NCI-H524 (cell line): ENCODE measurements around the gene IBA57.

Source experiments
- DNase-seq, 2 experiments: peaks; one replicate each; lab custom pipeline; 2025; lab: John Stamatoyannopoulos, UW

The IBA57 gene

DNA sequence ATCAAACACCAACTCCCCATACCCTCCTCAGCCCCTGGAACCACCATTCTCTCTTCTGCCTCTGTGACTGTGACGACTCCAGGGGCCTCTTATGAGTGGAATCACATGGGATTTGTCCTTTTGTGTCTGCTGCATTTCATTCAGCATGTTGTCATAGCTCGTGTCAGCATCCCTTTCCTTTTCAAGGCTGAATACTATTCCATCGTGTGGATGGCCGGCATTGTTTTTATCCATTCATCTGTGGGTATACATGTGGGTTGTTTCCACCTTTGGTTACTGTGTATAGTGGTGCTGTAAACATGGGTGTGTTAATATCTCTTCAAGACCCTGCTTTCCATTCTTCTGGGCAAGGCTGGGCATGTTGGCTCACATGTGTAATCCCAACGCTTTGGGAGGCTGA is 25.2 kb downstream of the IBA57 start:
- DNase-seq, result no peak

DNA sequence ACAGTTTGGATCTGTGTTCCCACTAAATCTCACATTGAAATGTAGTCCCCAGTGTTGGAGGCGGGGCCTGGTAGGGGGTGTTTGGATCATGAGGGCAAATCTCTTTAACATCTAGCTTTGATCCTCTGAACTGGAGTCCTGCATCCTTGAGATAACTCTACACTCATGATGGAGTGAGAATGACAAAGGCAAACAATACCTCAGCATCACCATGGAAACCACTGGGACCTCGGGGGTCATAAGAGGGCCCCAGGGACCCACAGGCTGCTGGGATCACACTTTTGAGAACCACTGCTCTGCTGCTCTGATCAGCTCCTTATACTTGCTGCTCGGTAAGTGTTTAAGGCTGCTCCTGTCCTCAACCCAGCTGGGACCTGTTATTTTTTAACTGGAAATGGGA is 28.8 kb downstream of the IBA57 start:
- DNase-seq, result peak; percentile 9 to 22

DNA sequence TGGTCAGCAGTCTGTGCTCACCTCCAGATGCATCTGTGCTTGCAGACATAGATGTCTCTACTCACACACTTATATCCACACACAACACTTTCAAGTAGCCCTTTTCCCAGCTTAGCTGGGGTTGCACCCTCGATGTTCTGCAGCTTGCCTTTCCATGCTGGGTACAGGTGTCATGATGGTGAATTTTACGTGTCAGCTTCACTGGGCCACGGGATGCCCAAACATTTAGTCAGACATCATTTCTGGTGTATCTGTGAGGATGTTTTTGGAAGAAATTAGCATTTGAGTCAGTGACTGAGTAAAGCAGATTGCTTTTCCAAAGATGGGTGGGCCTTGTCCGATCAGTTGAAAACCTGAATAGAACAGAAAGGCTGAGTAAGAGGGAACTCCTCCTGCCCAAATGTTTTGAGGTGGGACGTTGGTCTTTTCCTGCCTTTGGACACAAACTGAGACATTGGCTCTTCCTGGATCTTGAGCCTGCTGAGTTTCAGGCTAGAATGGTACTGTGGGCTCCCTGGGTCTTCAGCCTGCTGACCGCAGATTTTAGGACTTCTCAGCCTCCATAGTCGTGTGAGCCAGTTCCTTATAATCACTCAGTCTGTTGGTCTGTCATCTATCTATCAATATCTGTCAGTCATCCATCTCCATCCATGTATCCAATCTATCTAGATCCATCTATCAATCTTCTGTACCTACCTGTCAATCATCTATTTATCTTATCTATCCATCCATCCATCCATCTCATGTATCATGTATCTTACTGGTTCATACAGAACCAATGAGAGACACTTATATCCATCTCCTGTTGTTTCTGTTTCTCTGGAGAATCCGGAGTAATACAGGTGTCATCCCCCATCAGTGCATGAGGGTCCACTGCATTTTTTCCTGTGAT is 29.6 kb downstream of the IBA57 start:
- no peak for DNase-seq

DNA sequence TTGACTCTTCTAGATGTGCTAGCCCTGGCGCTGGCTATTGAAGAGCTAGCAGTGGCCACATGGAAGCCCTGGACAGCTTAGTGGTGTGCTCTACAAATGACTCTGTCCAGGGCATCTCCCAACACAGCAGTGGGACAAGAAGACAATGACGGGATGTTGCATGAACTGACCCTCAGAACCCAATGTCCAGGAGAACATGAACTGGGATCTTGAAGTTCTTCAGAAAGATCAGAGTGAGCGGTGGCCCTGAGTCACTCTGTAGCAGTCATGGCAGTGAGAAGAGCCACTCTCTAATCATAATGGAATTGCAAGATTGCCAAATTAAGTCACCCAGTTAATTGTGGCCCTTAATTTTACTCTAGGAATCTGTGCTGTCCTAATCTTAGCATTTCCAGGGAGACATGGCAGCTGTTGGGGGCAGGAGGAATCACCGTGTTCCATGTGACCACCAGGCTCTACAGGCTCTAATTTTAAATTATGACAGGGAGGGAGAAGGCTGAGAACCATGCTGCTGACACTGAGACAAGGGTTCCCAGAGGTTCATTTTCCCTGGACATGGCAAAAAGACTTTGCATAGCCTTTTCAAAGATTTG is 32.0 kb downstream of the IBA57 start:
- DNase-seq, result no peak

DNA sequence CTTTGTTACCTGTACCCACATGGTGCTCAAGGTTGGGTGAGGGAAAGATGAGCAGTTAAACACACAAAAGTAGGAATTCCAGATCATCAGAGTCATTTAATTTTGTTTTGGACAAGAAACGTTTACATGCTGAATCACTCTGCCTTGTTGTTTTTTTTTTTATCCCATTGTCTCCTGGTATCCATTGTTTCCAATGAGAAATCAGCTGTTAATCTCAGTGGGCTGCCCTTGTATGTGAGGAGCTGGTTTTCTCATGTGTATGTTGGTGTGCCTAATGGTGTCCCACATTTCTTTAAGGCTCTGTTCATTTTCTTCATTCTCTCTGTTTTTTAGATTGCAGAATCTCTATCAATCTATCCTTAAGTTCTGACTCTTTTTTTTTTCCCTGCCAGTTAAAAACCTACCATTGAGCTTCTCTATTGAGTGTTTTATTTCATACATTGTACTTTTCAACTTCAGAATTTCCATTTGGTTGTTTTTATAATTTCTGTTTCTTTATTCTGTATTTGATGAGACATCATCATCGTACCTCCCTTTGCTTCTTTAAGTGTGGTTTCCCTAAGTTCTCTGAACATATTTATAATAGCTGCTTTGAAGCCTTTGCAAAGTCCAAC is 33.5 kb downstream of the IBA57 start:
- no peak for DNase-seq

DNA sequence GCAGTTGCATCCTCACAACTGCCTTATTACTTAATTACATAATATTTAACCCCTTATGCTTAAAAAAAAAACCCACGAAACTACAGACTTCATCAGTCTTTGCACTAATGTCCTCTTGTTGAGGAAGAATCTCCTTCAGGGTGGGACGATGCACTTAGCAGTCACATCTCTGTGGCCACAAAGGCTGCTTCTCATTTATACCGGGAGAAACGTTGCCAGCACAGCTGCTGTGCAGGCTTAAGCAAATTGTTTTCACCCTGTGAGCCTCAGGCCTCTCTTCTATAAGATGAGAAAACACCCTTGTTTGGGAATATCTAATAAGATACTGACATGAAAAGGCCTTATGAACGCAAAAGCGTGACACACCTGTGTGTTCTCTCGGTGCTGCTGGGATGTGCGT is 39.4 kb downstream of the IBA57 start:
- DNase-seq, result no peak

DNA sequence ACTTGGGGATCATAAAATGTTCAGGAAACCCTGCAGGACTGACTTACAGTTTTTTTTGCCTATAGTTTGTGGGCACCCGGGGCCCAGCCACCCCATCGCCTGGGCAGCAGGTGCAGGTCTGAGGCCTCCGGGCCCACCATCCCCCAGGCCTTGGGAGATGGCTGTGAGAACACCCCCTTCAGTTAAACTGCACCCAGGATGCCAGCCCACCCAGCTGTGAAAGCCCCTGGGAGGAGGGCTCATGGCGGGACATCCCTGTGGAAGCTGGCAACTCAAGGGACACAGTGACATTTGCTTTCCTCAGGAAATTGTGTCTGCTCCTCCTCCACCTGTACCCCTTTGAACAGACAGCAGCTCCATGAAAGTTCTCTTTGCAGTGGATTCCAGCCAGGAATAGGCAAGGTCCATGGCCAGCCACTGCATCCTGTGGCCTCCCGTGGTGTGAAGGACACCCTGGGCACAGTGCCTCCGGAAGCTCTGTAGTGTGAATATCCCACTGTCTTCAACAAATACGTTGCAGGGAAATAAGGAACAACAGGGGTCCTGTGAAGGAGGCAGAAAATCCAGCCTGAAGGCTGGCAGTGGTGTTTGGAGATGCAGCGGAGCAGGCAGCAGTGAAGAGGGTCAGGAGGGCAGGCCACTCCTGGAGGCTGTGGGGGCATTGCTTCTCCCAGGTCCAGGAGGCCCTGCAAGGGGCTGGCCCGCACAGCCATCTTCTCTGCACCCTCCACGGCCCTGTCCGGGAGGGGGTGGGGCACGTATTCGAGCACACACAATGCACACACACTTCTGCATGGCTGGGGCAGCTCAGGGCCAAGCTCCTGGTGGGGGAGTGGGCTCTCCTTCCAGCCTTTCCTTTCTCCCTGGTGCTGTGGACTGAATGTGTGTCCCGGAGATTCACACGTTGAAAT is 40.2 kb downstream of the IBA57 start:
- no peak for DNase-seq

DNA sequence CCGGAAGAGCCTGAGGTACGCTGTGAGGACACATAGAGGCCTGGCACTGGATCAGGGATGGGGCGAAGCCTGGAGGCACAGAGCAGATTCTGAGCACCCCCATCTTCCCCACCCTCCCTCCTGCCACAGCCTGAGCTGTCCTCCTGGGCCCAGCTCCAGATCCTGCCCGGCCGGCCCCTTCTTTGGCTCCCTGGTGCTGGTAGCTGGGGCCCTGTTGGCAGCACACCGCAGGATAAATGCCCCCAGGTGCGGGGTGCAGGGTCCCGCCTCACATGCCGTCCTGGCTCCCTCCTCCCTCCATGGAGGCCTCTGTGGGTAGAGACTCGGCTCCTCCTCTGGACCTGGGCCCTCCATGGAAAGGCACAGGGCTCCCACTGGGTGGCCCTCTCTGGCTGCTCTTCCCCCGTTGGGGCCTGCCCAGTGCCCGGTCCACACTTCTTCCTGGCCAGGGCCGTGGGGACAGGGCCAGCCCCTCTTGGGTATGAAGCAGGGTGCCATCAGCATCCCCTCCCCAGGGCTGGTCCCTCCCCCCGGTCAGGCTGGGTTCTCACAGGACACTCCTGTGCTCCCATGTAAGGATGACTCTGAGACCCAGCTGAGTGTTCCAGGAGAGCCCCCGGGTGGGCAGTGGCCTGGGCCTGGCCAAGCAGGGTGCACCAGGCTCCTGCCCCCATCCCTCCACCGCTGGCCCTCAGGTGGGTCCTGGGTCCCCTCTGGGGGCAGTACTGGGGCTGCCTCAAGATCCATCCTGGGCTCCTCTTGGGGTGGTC is 41.2 kb downstream of the IBA57 start:
- DNase-seq, result no peak

DNA sequence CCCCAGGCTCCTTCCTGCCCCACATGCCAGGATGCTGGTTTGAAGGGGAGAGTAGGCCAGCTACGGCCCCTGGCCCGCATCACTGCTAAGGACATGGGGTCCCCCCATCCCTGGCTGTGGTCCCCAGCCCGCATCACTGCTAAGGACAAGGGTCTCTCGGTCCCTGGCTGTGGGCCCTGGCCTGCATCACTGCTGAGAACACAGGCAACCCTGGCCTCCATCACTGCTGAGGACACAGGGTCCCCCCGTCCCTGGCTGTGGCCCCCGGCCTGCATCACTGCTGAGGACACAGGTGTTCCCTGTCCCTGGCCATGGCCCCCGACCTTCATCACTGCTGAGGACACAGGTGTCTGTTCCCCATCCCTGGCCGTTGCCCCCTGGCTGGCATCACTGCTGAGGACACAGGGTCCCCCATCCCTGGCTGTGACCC is 41.8 kb downstream of the IBA57 start:
- DNase-seq, result no peak

DNA sequence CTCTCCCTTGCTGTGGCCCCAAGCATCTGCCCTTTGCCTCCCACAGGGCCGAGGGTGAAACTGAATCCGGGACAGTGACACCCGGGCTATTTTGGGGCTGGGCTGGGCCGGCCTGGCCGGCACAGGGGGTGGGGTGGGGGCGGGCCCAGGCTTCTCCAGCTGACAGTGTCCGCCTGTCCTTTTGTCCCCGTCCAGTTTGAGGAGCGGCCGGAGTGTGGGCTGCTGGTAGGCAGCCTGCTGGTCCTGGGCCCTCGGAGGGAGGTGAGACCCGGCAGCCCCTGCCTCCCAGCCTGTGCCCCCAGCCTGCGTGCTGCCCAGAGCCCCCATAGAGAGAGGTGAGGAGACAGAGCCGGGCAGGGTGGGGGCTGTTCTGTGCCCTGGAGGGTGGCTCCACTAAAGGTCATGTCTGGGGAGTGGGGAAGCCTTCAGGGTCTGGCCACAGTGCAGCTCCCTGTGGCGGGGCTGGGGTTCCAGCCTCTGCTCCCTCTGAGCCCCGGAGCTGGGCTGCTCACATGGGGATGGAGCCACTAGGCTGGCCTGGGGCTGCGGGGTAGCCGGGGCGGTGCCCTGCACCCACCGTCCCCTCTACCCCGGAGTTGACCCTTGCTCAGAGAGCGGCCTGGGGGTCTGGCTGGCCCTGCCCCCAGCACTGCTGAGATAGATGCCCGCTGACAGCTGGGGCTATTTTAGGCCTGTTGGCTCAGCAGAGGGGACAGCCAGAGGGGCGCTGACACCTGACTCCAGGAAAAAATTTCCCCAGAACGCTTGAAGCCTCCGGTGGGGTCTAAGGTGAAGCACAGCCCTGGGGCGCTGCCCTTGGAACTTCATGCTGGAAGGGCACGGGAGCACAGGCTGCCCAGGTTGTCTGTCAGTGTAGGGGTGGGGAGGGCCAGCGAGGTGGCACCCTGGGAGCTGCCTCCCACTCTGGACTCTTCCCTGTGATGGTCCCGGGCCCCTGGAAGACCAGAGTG is 42.5 kb downstream of the IBA57 start, which contains the start of gene OBSCN:
TSS of gene OBSCN (plus strand) at position 194 of the 971 bp plus-strand sequence. CDS start 3,740 bp downstream, outside the sequence.
- no peak for DNase-seq

DNA sequence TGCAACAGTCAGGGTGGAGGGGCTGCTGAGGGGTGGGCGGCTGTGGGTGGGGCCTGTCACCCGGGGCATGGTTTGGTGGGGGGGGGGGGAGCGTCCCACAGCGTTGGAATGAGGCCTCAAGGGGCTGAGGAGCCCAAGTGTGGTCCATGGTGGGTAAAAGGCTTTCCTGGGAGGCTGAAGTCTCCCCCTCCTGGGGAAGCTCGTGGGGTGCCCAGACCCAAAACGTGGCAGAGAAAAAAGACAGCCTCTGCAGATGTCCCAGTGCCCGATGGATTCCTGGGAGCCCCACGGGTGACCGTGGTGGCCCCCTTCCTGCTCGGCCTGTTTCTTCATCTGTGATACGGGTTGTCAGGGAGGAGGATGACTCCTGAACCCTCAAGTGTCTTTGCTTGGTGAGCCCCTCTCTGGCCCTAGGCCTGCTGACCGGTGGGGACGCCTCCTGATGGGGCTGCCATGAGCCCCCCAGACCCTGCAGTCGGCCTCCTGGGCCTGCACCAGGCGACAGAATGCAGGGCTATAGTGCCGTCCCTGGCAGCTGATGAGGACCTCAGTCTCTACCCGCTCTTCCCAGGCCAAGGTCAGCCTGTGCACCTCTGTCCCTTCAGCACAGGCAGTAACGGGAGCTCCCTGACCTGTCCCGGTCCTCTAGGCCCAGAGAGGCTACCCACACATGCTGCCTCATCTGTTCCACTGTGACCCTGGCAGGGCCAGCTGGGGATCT is 43.4 kb downstream of the IBA57 start:
- no peak for DNase-seq

DNA sequence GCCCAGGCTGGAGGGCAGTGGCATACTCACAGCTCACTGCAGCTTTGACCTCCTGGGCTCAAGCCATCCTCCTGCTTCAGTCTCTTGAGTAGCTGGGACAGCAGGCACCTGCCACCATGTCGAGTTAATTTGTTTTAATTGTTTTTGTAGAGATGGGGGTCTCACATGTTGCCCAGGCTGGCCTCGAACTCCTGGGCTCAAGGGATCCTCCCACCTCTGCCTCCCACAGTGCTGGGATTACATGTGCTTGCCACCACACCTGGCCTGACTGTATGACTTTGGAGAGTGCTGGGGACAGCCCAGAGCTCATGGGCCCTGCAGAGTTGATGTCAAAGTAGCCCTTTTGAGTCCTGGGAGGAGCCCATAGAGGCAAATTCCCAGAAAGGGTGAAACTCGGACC is 44.1 kb downstream of the IBA57 start:
- no peak for DNase-seq

DNA sequence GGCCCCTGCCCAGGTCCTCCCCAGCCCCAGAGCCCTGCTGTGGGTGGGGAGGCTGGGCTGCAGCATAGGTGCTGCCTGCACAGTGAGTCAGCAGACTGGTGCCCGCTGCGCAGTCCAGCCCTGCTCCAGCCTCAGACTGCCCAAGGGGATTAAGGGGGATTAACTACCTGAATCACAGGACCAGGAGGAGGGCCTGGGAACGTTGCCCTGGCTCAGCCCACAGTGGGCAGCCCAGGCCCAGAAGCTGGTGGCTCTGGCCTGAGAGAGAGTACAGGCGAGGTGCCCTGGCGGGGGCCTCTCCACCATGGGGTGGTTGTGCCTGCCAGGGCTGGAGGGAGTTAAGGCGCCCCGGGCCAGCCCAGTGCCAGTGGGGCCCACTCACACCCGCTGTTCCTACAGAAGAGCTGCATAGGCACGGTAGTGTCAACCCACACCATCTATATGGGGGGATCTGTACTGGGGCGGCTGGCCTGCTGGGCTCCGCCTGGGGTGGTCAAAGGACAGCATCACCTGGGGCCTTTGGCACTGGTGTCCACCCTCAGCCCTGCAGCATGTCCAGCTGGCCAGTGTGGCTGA is 44.6 kb downstream of the IBA57 start:
- peak in 1 of 2 experiments; percentile 50 for DNase-seq

DNA sequence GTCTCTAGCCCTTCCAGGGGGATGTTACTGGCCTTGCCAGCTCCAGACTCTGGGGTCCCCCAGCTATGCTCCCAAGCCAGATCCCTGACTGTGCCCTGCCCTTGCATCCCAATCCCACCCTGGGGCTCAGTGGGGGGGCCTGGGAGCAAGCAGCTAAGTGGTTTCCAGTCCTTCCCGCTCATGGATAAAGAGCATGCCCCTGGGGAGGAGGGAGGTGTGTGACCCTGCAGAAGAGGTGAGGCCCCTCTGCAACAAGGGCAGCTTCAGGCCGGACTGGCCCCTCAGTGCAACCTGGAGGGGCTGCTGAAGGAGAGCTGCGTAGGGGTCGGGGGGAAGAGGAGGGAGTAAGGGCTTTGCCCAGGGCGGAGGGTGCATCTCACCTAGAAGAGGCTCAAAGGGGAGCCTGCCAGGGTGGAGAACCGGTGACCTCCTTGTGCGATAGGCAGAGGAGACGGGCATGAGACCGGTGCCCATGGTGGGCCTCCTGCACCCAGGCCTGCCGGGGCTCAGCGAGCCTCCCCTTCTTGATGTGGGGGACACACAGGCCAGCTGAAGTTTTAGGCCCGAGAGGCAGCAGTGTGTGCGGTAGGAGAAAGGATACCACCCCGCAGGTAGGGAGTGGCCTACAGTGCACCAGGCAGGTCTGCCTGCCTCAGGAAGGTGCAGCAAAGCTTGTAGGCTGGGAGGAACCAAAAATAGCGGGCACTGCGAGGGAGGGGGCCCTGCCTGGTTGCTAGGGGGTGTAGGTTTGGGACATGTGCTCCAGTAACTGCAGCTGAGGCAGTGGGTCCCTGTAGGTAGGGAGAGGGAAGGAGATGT is 45.3 kb downstream of the IBA57 start:
- DNase-seq, result no peak

DNA sequence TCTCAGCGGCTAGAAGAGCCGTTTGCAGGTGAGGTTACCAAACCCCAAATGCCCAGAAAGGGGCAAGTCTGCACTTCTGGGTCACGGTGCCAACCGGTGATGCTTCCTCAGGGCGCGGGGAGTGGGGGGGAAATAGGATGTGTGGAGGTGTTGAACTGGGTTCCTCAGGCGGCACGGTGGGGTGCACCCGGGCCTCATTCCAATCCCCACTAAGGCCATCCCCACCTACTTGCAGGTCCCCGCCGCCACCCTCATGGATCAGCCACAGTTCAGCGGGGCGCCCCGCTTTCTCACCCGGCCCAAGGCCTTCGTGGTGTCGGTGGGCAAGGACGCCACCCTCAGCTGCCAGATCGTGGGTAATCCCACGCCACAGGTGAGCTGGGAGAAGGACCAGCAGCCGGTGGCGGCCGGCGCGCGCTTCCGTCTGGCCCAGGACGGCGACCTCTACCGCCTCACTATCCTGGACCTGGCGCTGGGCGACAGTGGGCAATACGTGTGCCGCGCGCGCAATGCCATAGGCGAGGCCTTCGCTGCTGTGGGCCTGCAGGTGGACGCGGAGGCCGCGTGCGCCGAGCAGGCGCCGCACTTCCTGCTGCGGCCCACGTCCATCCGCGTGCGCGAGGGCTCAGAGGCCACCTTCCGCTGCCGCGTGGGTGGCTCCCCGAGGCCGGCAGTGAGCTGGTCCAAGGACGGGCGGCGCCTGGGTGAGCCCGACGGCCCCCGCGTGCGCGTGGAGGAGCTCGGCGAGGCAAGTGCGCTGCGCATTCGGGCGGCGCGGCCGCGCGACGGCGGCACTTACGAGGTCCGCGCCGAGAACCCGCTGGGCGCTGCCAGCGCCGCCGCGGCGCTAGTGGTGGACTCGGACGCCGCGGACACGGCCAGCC is 46.2 kb downstream of the IBA57 start:
- DNase-seq, result no peak

DNA sequence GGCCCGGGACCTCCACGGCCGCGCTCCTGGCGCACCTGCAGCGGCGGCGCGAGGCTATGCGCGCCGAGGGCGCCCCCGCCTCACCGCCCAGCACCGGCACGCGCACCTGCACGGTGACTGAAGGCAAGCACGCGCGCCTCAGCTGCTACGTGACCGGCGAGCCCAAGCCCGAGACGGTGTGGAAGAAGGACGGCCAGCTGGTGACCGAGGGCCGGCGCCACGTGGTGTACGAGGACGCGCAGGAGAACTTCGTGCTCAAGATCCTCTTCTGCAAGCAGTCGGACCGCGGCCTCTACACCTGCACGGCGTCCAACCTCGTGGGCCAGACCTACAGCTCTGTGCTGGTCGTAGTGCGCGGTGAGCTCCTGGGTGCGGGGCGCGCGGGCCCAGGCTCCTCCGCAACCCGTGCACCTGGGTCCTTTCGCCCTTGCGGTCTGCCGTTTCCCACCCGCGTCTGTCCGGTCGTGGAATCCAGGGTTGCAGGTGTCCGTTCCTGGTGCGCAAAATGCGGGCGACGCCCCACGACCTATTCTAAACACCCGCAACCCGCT is 46.9 kb downstream of the IBA57 start:
- no peak for DNase-seq
